GM23248 (cell line): ENCODE measurements around the gene MC3R. TPM values are rescaled to one million over a fixed set of nuclear protein-coding genes. Genes with fewer than 3 reads are reported as not detected.

Experiments
- DNase-seq: peaks from one replicate; pipeline ENCODE4 v3.0.0-alpha.2; 2015
- H2AFZ ChIP-seq: fragments of 200-600 bp; sonication (generic); 2 replicates; pipeline ENCODE4 v1.6.1; 2016; ENCODE audit warnings: antibody characterized with exemption
- H3F3A ChIP-seq: fragments of 200-600 bp; sonication (generic); 2 replicates; pipeline ENCODE4 v1.6.1; 2016; ENCODE audit warnings: mild to moderate bottlenecking, antibody characterized with exemption, mixed run types; ENCODE audit not compliant: insufficient read depth
- H3K27ac ChIP-seq: fragments of 200-600 bp; sonication (generic); 2 replicates; pipeline ENCODE4 v1.5.1; 2016; ENCODE audit warnings: mild to moderate bottlenecking
- H3K27me3 ChIP-seq: fragments of 200-600 bp; sonication (generic); replicated peaks from 2 replicates; pipeline ENCODE4 v1.6.1; 2016; ENCODE audit warnings: mild to moderate bottlenecking; ENCODE audit not compliant: insufficient read depth
- H3K36me3 ChIP-seq: fragments of 200-600 bp; sonication (generic); 2 replicates; pipeline ENCODE4 v1.6.1; 2016; ENCODE audit warnings: low read depth, mild to moderate bottlenecking
- H3K4me1 ChIP-seq: fragments of 200-600 bp; sonication (generic); 2 replicates; pipeline ENCODE4 v1.6.1; 2016; ENCODE audit warnings: mild to moderate bottlenecking; ENCODE audit not compliant: insufficient read depth
- H3K4me2 ChIP-seq: fragments of 200-600 bp; sonication (generic); one replicate; pipeline ENCODE4 v1.6.1; 2016; ENCODE audit warnings: mild to moderate bottlenecking; ENCODE audit not compliant: unreplicated experiment
- H3K4me3 ChIP-seq: fragments of 200-600 bp; sonication (generic); 2 replicates; pipeline ENCODE4 v1.5.1; 2016; ENCODE audit warnings: mild to moderate bottlenecking
- H3K79me2 ChIP-seq: fragments of 200-600 bp; sonication (generic); 2 replicates; pipeline ENCODE4 v1.6.1; 2016; ENCODE audit warnings: mild to moderate bottlenecking; ENCODE audit not compliant: insufficient read depth
- H3K9ac ChIP-seq: fragments of 200-600 bp; sonication (generic); 2 replicates; pipeline ENCODE4 v1.6.1; 2016; ENCODE audit warnings: mild to moderate bottlenecking
- H3K9me2 ChIP-seq: fragments of 200-600 bp; sonication (generic); 2 replicates; pipeline ENCODE4 v1.6.1; 2016; ENCODE audit warnings: mixed run types, mild to moderate bottlenecking, moderate library complexity; ENCODE audit not compliant: insufficient read depth
- H3K9me3 ChIP-seq: fragments of 200-600 bp; sonication (generic); one replicate; pipeline ENCODE4 v1.6.1; 2017; ENCODE audit warnings: low read depth
- H4K20me1 ChIP-seq: fragments of 200-600 bp; sonication (generic); 2 replicates; pipeline ENCODE4 v1.6.0; 2016; ENCODE audit not compliant: insufficient read depth
- EZH2 ChIP-seq: fragments of 200-600 bp; sonication (generic); IDR thresholded peaks from 2 replicates; pipeline ENCODE4 v1.6.1; 2018; ENCODE audit warnings: antibody characterized with exemption, mild to moderate bottlenecking; ENCODE audit not compliant: insufficient read depth, poor library complexity, severe bottlenecking
- EZH2phosphoT487 ChIP-seq: fragments of 200-600 bp; sonication (generic); IDR thresholded peaks from 2 replicates; pipeline ENCODE4 v1.6.1; 2018; ENCODE audit warnings: antibody characterized with exemption, moderate library complexity, mild to moderate bottlenecking, low read depth; ENCODE audit not compliant: insufficient read depth
- WGBS, 2 experiments: methylation state at CpG; one replicate each; pipeline ENCODE4 v1.1.6; 2015 to 2017; ENCODE audit warnings: low lambda C conversion rate in 2 of 2, low coverage in 1 of 2; ENCODE audit errors: missing lambda C conversion rate in 2 of 2; 5-methylcytosine and 5-hydroxymethylcytosine counted together
- in situ Hi-C: fragments of 300-500 bp; cut with MboI; formaldehyde crosslinking; loops from 2 replicates; pipeline ENCODE4 v1.15.0; 2020
- polyA plus RNA-seq: library from polyadenylated mRNA; unstranded; fragments of >200 nt; fragmentation: Nextera tagmentation; extraction: Ambion mirVana; gene quantifications from 2 replicates; pipeline ENCODE4 v1.2.1, GENCODE V29; 2016
- small RNA-seq: library from RNA; depleted of rRNA; stranded (forward); fragments of <200 nt; gene quantifications from one replicate; pipeline ENCODE3, GENCODE V24; 2014; ENCODE audit warnings: low read depth, low replicate concordance
- total RNA-seq: library from RNA; depleted of rRNA; stranded (reverse); fragments of >200 nt; shearing (Covaris generic); gene quantifications from 2 replicates; pipeline ENCODE4 v1.2.3, GENCODE V29; 2014; rRNA removed

MC3R gene
- total and polyA plus RNA-seq, 2 experiments from 2014 or later, result not detected

GRCh38 chr20:56274156-56274555, 25.6 kb downstream of the MC3R start:
- no peak overlapping the region for H3K4me3 ChIP-seq
- no peak overlapping the region for H3K9ac ChIP-seq
- no peaks in the 10 kb centered on the region for H3F3A ChIP-seq
- H3K4me1 ChIP-seq, result no peaks in the 10 kb centered on the region
- H2AFZ ChIP-seq, result no peak overlapping the region
- H3K79me2 ChIP-seq, result no peaks in the 10 kb centered on the region
- in situ Hi-C loops, result no loop called here
- TF ChIP-seq EZH2phosphoT487, result no peak
- no peak for TF ChIP-seq EZH2
- H3K9me3 ChIP-seq, result no peaks in the 10 kb centered on the region
- DNase-seq, result no peak
- no peak overlapping the region for H3K4me2 ChIP-seq
- 19 to 25% methylated on average over 6 of the region's 6 CpGs for WGBS, 2 experiments
- no peaks in the 10 kb centered on the region for H3K36me3 ChIP-seq
- H3K27me3 ChIP-seq, result no peaks in the 10 kb centered on the region
- no peak overlapping the region for H3K27ac ChIP-seq
- H4K20me1 ChIP-seq, result no peaks in the 10 kb centered on the region
- no peaks in the 10 kb centered on the region for H3K9me2 ChIP-seq

GRCh38 chr20:56278196-56278595, 29.7 kb downstream of the MC3R start:
- Histone ChIP-seq H3K9ac (no peak overlapping the region), H3K4me3 (no peak overlapping the region), H3K36me3 (no peaks in the 10 kb centered on the region), H3K9me3 (no peaks in the 10 kb centered on the region), H3K27ac (no peak overlapping the region), H3K4me1 (no peaks in the 10 kb centered on the region), H3K79me2 (no peaks in the 10 kb centered on the region), H3K4me2 (no peak overlapping the region), H2AFZ (no peak overlapping the region), H3K9me2 (no peaks in the 10 kb centered on the region), H4K20me1 (no peaks in the 10 kb centered on the region), H3K27me3 (no peaks in the 10 kb centered on the region), H3F3A (no peaks in the 10 kb centered on the region)
- TF ChIP-seq EZH2phosphoT487 (no peak), EZH2 (no peak)
- in situ Hi-C loops, result no loop called here
- WGBS, 2 experiments, result 21 to 23% methylated on average over 2 of the region's 2 CpGs
- no peak for DNase-seq

GRCh38 chr20:56285496-56285895, 37.0 kb downstream of the MC3R start:
- Histone ChIP-seq H3K9me2 (no peaks in the 10 kb centered on the region), H2AFZ (no peak overlapping the region), H3F3A (no peaks in the 10 kb centered on the region), H3K27me3 (no peaks in the 10 kb centered on the region), H3K4me1 (no peaks in the 10 kb centered on the region), H4K20me1 (no peaks in the 10 kb centered on the region), H3K4me3 (no peak overlapping the region), H3K4me2 (no peak overlapping the region), H3K36me3 (no peaks in the 10 kb centered on the region), H3K79me2 (no peaks in the 10 kb centered on the region), H3K9ac (no peak overlapping the region), H3K27ac (no peak overlapping the region), H3K9me3 (no peaks in the 10 kb centered on the region)
- in situ Hi-C loops, result no loop called here
- TF ChIP-seq EZH2phosphoT487 (no peak), EZH2 (no peak)
- 38 to 40% methylated on average over 3 of the region's 3 CpGs for WGBS, 2 experiments
- peak; percentile 2 for DNase-seq

GRCh38 chr20:56289652-56290051, 41.1 kb downstream of the MC3R start:
- H3K9ac ChIP-seq, result no peak overlapping the region
- in situ Hi-C loops, result no loop called here

GRCh38 chr20:56299362-56299761, 50.8 kb downstream of the MC3R start:
- no peak overlapping the region for H3K27ac ChIP-seq
- H3K27me3 ChIP-seq, result no peaks in the 10 kb centered on the region
- no peak overlapping the region for H3K4me3 ChIP-seq
- 29 to 56% methylated on average over 1 of the region's 1 CpG for WGBS, 2 experiments
- H3K9me3 ChIP-seq, result no peaks in the 10 kb centered on the region
- no peak overlapping the region for H2AFZ ChIP-seq
- no peak for DNase-seq
- no peaks in the 10 kb centered on the region for H3K36me3 ChIP-seq
- TF ChIP-seq EZH2, result no peak
- TF ChIP-seq EZH2phosphoT487, result no peak
- no peaks in the 10 kb centered on the region for H4K20me1 ChIP-seq
- H3K79me2 ChIP-seq, result no peaks in the 10 kb centered on the region
- no peaks in the 10 kb centered on the region for H3K9me2 ChIP-seq
- no peaks in the 10 kb centered on the region for H3K4me1 ChIP-seq
- no peak overlapping the region for H3K4me2 ChIP-seq
- in situ Hi-C loops, result no loop called here
- no peak overlapping the region for H3K9ac ChIP-seq
- no peaks in the 10 kb centered on the region for H3F3A ChIP-seq

More at GRCh38 chr20:56289652-56290051, 41.1 kb downstream of the MC3R start:
- no peak overlapping the region for H3K4me3 ChIP-seq
- H3F3A ChIP-seq, result no peaks in the 10 kb centered on the region
- no peak for DNase-seq
- no peaks in the 10 kb centered on the region for H3K36me3 ChIP-seq
- no peak overlapping the region for H2AFZ ChIP-seq
- H3K79me2 ChIP-seq, result no peaks in the 10 kb centered on the region
- H4K20me1 ChIP-seq, result no peaks in the 10 kb centered on the region
- no peaks in the 10 kb centered on the region for H3K27me3 ChIP-seq
- no peaks in the 10 kb centered on the region for H3K9me3 ChIP-seq
- TF ChIP-seq EZH2, result no peak
- no peak for TF ChIP-seq EZH2phosphoT487
- no peaks in the 10 kb centered on the region for H3K9me2 ChIP-seq
- no peak overlapping the region for H3K27ac ChIP-seq
- H3K4me2 ChIP-seq, result no peak overlapping the region
- H3K4me1 ChIP-seq, result no peaks in the 10 kb centered on the region
- 15 to 17% methylated on average over 5 of the region's 5 CpGs for WGBS, 2 experiments

Small RNA genes lying within 50 kb of the gene (small RNA-seq; reads per million reads assigned to genes)
- gene RNA5SP487, result not detected

Other genes starting within 250 kb of the MC3R start
- not detected in 2 replicates for gene CBLN4, start 243.2 kb upstream of the MC3R start, total RNA-seq
- gene CBLN4, start 243.2 kb upstream of the MC3R start, polyA plus RNA-seq, result not detected in 2 replicates
- 87.4 and 91.0 TPM in 2 replicates for gene FAM210B, start 110.2 kb downstream of the MC3R start, total RNA-seq
- gene FAM210B, start 110.2 kb downstream of the MC3R start, polyA plus RNA-seq, result 94.1 and 95.7 TPM in 2 replicates
- gene AURKA, start 143.5 kb downstream of the MC3R start, total RNA-seq, result 69.8 and 70.8 TPM in 2 replicates
- 78.9 and 88.5 TPM in 2 replicates for gene AURKA, start 143.5 kb downstream of the MC3R start, polyA plus RNA-seq
- 56.7 and 69.3 TPM in 2 replicates for gene CSTF1, start 143.9 kb downstream of the MC3R start, total RNA-seq
- gene CSTF1, start 143.9 kb downstream of the MC3R start, polyA plus RNA-seq, result 41.7 and 42.1 TPM in 2 replicates
- gene CASS4, start 163.5 kb downstream of the MC3R start, total RNA-seq, result 11.4 and 19.2 TPM in 2 replicates
- 10.4 and 10.5 TPM in 2 replicates for gene CASS4, start 163.5 kb downstream of the MC3R start, polyA plus RNA-seq
- gene RTF2, start 219.9 kb downstream of the MC3R start, total RNA-seq, result 128 and 141 TPM in 2 replicates
- gene RTF2, start 219.9 kb downstream of the MC3R start, polyA plus RNA-seq, result 257 and 270 TPM in 2 replicates